Skin epidermis (tissue), 12 donors: ENCODE data around the gene E2F6.
"Not testable (repeated sequence)": the region's sequence is repeated elsewhere in the genome, so short reads cannot be mapped to it uniquely, and the experiment has no call there.

Source experiments
- H3K27ac ChIP-seq, 21 experiments: fragments of 200-600 bp; sonication (generic) in 11 of 21; one replicate each; pipeline ENCODE4 v1.5.0; 2020; ENCODE audit warnings: mild to moderate bottlenecking in 3 of 21, inconsistent platforms in 2 of 21, moderate library complexity in 2 of 21
- H3K4me3 ChIP-seq, 7 experiments: fragments of 200-600 bp; sonication (generic) in 2 of 7; one replicate each; pipeline ENCODE4 v1.5.0; 2020; ENCODE audit warnings: inconsistent platforms in 2 of 7, mild to moderate bottlenecking in 2 of 7, moderate library complexity in 1 of 7

Gene E2F6

GRCh38 chr2:11420190-11420589 lies 45.8 kb downstream of the E2F6 start:
- no peak overlapping the region for H3K4me3 ChIP-seq

GRCh38 chr2:11419781-11420180 lies 46.2 kb downstream of the E2F6 start:
- H3K4me3 ChIP-seq, result no peak overlapping the region
- H3K27ac ChIP-seq, result peak overlapping the region in 3 of 21 experiments; percentile 35 to 48 (median 46)

More at GRCh38 chr2:11420190-11420589, 45.8 kb downstream of the E2F6 start:
- peak overlapping the region in 3 of 21 experiments; percentile 35 to 48 (median 46) for H3K27ac ChIP-seq

- no peak overlapping the region for H3K27ac ChIP-seq
- no peak overlapping the region for H3K4me3 ChIP-seq
Observed at GRCh38 chr2:11417946-11418585, 47.9 kb downstream of the E2F6 start.

- H3K4me3 ChIP-seq, result no peak overlapping the region
Observed at GRCh38 chr2:11416931-11417330, 49.0 kb downstream of the E2F6 start.

GRCh38 chr2:11416186-11416585 lies 49.8 kb downstream of the E2F6 start:
- H3K4me3 ChIP-seq, result no peak overlapping the region
- H3K27ac ChIP-seq, result no peak overlapping the region

More at GRCh38 chr2:11416931-11417330, 49.0 kb downstream of the E2F6 start:
- no peak overlapping the region for H3K27ac ChIP-seq

- Histone ChIP-seq H3K27ac (no peak overlapping the region), H3K4me3 (no peak overlapping the region)
Observed at GRCh38 chr2:11414372-11415124, 51.4 kb downstream of the E2F6 start.

- no peak overlapping the region for H3K4me3 ChIP-seq
- no peak overlapping the region for H3K27ac ChIP-seq
Observed at GRCh38 chr2:11412449-11412810, 53.5 kb downstream of the E2F6 start.

- Histone ChIP-seq H3K27ac (no peak overlapping the region), H3K4me3 (peak overlapping the region in 1 of 7 experiments; percentile 1)
Observed at GRCh38 chr2:11411768-11412448, 54.1 kb downstream of the E2F6 start.

- Histone ChIP-seq H3K27ac (no peak overlapping the region), H3K4me3 (no peak overlapping the region)
Observed at GRCh38 chr2:11411244-11411643, 54.7 kb downstream of the E2F6 start.

- H3K27ac ChIP-seq, result no peak overlapping the region
- H3K4me3 ChIP-seq, result no peak overlapping the region
Observed at GRCh38 chr2:11410101-11410500, 55.9 kb downstream of the E2F6 start.

GRCh38 chr2:11409572-11409959 lies 56.4 kb downstream of the E2F6 start:
- Histone ChIP-seq H3K27ac (no peak overlapping the region), H3K4me3 (no peak overlapping the region)

GRCh38 chr2:11408959-11409571 lies 56.9 kb downstream of the E2F6 start:
- no peak overlapping the region for H3K4me3 ChIP-seq
- H3K27ac ChIP-seq, result no peak overlapping the region

GRCh38 chr2:11407413-11407812 lies 58.5 kb downstream of the E2F6 start:
- no peak overlapping the region for H3K4me3 ChIP-seq
- H3K27ac ChIP-seq, result peak overlapping the region in 4 of 21 experiments; percentile 0 to 55 (median 46)

GRCh38 chr2:11406958-11407381 lies 59.0 kb downstream of the E2F6 start:
- Histone ChIP-seq H3K4me3 (no peak overlapping the region), H3K27ac (peak overlapping the region in 5 of 21 experiments; percentile 0 to 55 (median 46))

GRCh38 chr2:11406267-11406957 lies 59.5 kb downstream of the E2F6 start:
- Histone ChIP-seq H3K27ac (peak overlapping the region in 10 of 21 experiments; percentile 4 to 72 (median 48)), H3K4me3 (no peak overlapping the region)

GRCh38 chr2:11405599-11406266 lies 60.2 kb downstream of the E2F6 start:
- peak overlapping the region in 9 of 21 experiments; percentile 12 to 72 (median 40) for H3K27ac ChIP-seq
- no peak overlapping the region for H3K4me3 ChIP-seq

- not testable (repeated sequence) for H3K4me3 ChIP-seq
- peak overlapping the region in 5 of 21 experiments; percentile 5 to 72 (median 40) for H3K27ac ChIP-seq
Observed at GRCh38 chr2:11405074-11405406, 60.9 kb downstream of the E2F6 start.

GRCh38 chr2:11404376-11405073 lies 61.4 kb downstream of the E2F6 start:
- Histone ChIP-seq H3K27ac (peak overlapping the region in 9 of 21 experiments; percentile 5 to 72 (median 19)), H3K4me3 (no peak overlapping the region)

- no peak overlapping the region for H3K27ac ChIP-seq
Observed at GRCh38 chr2:11402436-11402835, 63.5 kb downstream of the E2F6 start.

More at GRCh38 chr2:11402436-11402835, 63.5 kb downstream of the E2F6 start:
- H3K4me3 ChIP-seq, result no peak overlapping the region
